A549 (cell line): ENCODE data around the gene HNRNPLL. TPM values are rescaled to one million over a fixed set of nuclear protein-coding genes. Genes with fewer than 3 reads are reported as not detected.
A peak's percentile ranks its signal among the peaks of the same experiment; 100 is the strongest.

ENCODE experiments used
- ATAC-seq, 2 experiments: fragments of 200-7000 bp in 1 of 2; fragments of >200 bp in 1 of 2; cut with Nextera tagmentation in 1 of 2; cut with Tn5 transposase in 1 of 2; 3 replicates each; pipeline versions ENCODE4 v1.8.0 to v1.9.1; 2018 to 2020; ENCODE audit warnings: mild to moderate bottlenecking in 1 of 2, moderate library complexity in 1 of 2
- CTCF ChIA-PET: fragments of 300-600 bp; sonication (Branson Sonifier 250); formaldehyde crosslinking; extraction: SDS; loops from one replicate; lab custom pipeline; 2021; ENCODE audit warnings: antibody characterized with exemption, inconsistent platforms; lab: Yijun Ruan, JAX
- POLR2A ChIA-PET: fragments of 350-600 bp; formaldehyde crosslinking; extraction: SDS; loops from one replicate; lab custom pipeline; 2021; ENCODE audit warnings: antibody characterized with exemption, inconsistent platforms; lab: Yijun Ruan, JAX
- DNase-seq, 2 experiments: peaks; one replicate each; pipeline versions ENCODE4 v3.0.0 to v3.0.0-alpha.2; 2011 to 2016; ENCODE audit warnings: low read depth in 1 of 2, low spot score in 1 of 2
- FAIRE-seq: peaks from 2 replicates; lab custom pipeline; 2011; peaks lifted over from hg19 to GRCh38; lab: Jason Lieb, UNC
- H3K27ac ChIP-seq, 2 experiments: fragments of >200 bp; sonication (Bioruptor Twin); formaldehyde crosslinking; 3 replicates each; pipeline ENCODE4 v1.5.1; 2016 to 2017
- H3K4me1 ChIP-seq: fragments of >200 bp; sonication (Bioruptor Twin); formaldehyde crosslinking; 3 replicates; pipeline ENCODE4 v1.6.1; 2016
- H3K4me2 ChIP-seq: fragments of >200 bp; sonication (Bioruptor Twin); formaldehyde crosslinking; 3 replicates; pipeline ENCODE4 v1.6.1; 2016
- H3K4me3 ChIP-seq: fragments of >200 bp; sonication (Bioruptor Twin); formaldehyde crosslinking; 3 replicates; pipeline ENCODE4 v1.5.1; 2016
- H3K9me3 ChIP-seq: fragments of >200 bp; sonication (Bioruptor Twin); formaldehyde crosslinking; 3 replicates; pipeline ENCODE4 v1.6.1; 2016
- CBX2 ChIP-seq: fragments of 200-600 bp; sonication (generic); IDR thresholded peaks from 2 replicates; pipeline ENCODE4 v1.6.1; 2016; ENCODE audit warnings: low read depth, mild to moderate bottlenecking, borderline replicate concordance
- CEBPB ChIP-seq, 2 experiments: fragments of >200 bp in 1 of 2; sonication (Bioruptor Twin) in 1 of 2; formaldehyde crosslinking in 1 of 2; IDR thresholded peaks; 2 replicates each; pipeline ENCODE4 v1.6.1; 2012 to 2016
- CTCF ChIP-seq: fragments of >200 bp; sonication (Bioruptor Twin); formaldehyde crosslinking; IDR thresholded peaks from 3 replicates; pipeline ENCODE4 v1.5.1; 2016
- ELK1 ChIP-seq: fragments of 150-350 bp; IDR thresholded peaks from 2 replicates; pipeline ENCODE4 v1.6.1; 2014; ENCODE audit warnings: low read depth, mild to moderate bottlenecking, low read length
- FOSB ChIP-seq: fragments of 250-450 bp; sonication (Bioruptor Pico); IDR thresholded peaks from 2 replicates; pipeline ENCODE4 v1.5.0; 2020; ENCODE audit warnings: mild to moderate bottlenecking, moderate library complexity
- FOSL2 ChIP-seq, 2 experiments: fragments of 450-650 bp in 1 of 2; fragments of >200 bp in 1 of 2; sonication (Bioruptor Twin) in 1 of 2; formaldehyde crosslinking; IDR thresholded peaks; 2 replicates each; pipeline versions ENCODE4 v1.5.0 to v1.6.1; 2016 to 2020; ENCODE audit warnings: mild to moderate bottlenecking in 1 of 2, moderate library complexity in 1 of 2
- GATA3 ChIP-seq: IDR thresholded peaks from 2 replicates; pipeline ENCODE4 v1.6.1; 2012; ENCODE audit warnings: borderline replicate concordance
- HDAC2 ChIP-seq: fragments of 200-600 bp; sonication (generic); IDR thresholded peaks from 2 replicates; pipeline ENCODE4 v1.6.1; 2016
- HOXB13 ChIP-seq: fragments of 250-450 bp; sonication (Bioruptor Pico); IDR thresholded peaks from 2 replicates; pipeline ENCODE4 v1.5.0; 2020; ENCODE audit warnings: low read depth, mild to moderate bottlenecking, moderate library complexity
- HOXB5 ChIP-seq: fragments of 250-450 bp; sonication (Bioruptor Pico); IDR thresholded peaks from 2 replicates; pipeline ENCODE4 v1.5.0; 2020; ENCODE audit warnings: mild to moderate bottlenecking, moderate library complexity
- JUN ChIP-seq, 2 experiments: fragments of >200 bp; sonication (Bioruptor Twin); formaldehyde crosslinking; IDR thresholded peaks; 2 replicates in 1 of 2; 3 replicates in 1 of 2; pipeline ENCODE4 v1.6.1; 2016 to 2017
- JUNB ChIP-seq: fragments of >200 bp; sonication (Bioruptor Twin); formaldehyde crosslinking; IDR thresholded peaks from 2 replicates; pipeline ENCODE4 v1.6.1; 2016
- KDM1A ChIP-seq: fragments of 200-600 bp; sonication (generic); IDR thresholded peaks from 2 replicates; pipeline ENCODE4 v1.6.1; 2016; ENCODE audit warnings: low read depth, mild to moderate bottlenecking
- KDM5A ChIP-seq: fragments of 200-600 bp; sonication (generic); IDR thresholded peaks from 2 replicates; pipeline ENCODE4 v1.6.1; 2016; ENCODE audit warnings: antibody characterized with exemption, mild to moderate bottlenecking
- MAZ ChIP-seq: fragments of 150-350 bp; IDR thresholded peaks from 2 replicates; pipeline ENCODE4 v1.6.1; 2014; ENCODE audit warnings: antibody characterized with exemption, low read depth, low read length, borderline replicate concordance
- NFE2L2 ChIP-seq: fragments of 150-350 bp; conservative IDR thresholded peaks from 2 replicates; pipeline ENCODE4 v1.6.1; 2014; ENCODE audit warnings: low read length
- NPAS2 ChIP-seq: fragments of 250-450 bp; sonication (Bioruptor Pico); IDR thresholded peaks from 2 replicates; pipeline ENCODE4 v1.8.0; 2022; ENCODE audit warnings: mild to moderate bottlenecking, moderate library complexity, borderline replicate concordance
- NR3C1 ChIP-seq: fragments of >200 bp; sonication (Bioruptor Twin); formaldehyde crosslinking; IDR thresholded peaks from 3 replicates; pipeline ENCODE4 v1.6.1; 2017
- RCOR1 ChIP-seq: fragments of 150-350 bp; IDR thresholded peaks from 2 replicates; pipeline ENCODE4 v1.6.1; 2014; ENCODE audit warnings: antibody characterized with exemption, low read length, low read depth
- SMC3 ChIP-seq: fragments of >200 bp; sonication (Bioruptor Twin); formaldehyde crosslinking; IDR thresholded peaks from 3 replicates; pipeline ENCODE4 v1.6.1; 2018; ENCODE audit warnings: inconsistent platforms
- SREBF2 ChIP-seq: fragments of 450-650 bp; IDR thresholded peaks from 2 replicates; pipeline ENCODE4 v1.6.1; 2014; ENCODE audit warnings: mild to moderate bottlenecking, moderate library complexity
- ZFP36 ChIP-seq: fragments of 450-650 bp; IDR thresholded peaks from 2 replicates; pipeline ENCODE4 v1.6.1; 2014; ENCODE audit warnings: borderline replicate concordance; ENCODE audit not compliant: partially characterized antibody
- ZNF302 ChIP-seq: fragments of 250-450 bp; sonication (Bioruptor Pico); IDR thresholded peaks from 2 replicates; pipeline ENCODE4 v1.9.0; 2021; ENCODE audit warnings: inconsistent platforms, mild to moderate bottlenecking, moderate library complexity
- WGBS: methylation state at CpG from one replicate; pipeline ENCODE4 v1.1.6; 2017; ENCODE audit errors: missing lambda C conversion rate; 5-methylcytosine and 5-hydroxymethylcytosine counted together
- polyA plus RNA-seq, 4 experiments: library from polyadenylated mRNA; depleted of rRNA in 3 of 4; stranded (reverse); fragments of >200 nt; fragmentation: RNase III in 1 of 4; extraction: RNeasy Plus Mini Kit Qiagen cat#74134 plus additional on column Dnase treatment in 1 of 4; gene quantifications; 2 replicates in 3 of 4; 3 replicates in 1 of 4; pipeline ENCODE4 v1.2.3, GENCODE V29; 2011 to 2017
- TF ChIP-seq, protein P1 (sequence below): fragments of 450-650 bp; IDR thresholded peaks from 2 replicates; pipeline ENCODE4 v1.6.1; 2014; ENCODE audit warnings: antibody characterized with exemption
- TF ChIP-seq, protein P2 (sequence below): fragments of 200-600 bp; sonication (generic); IDR thresholded peaks from 2 replicates; pipeline ENCODE4 v1.6.1; 2016; ENCODE audit warnings: antibody characterized with exemption, mild to moderate bottlenecking, moderate library complexity

HNRNPLL gene
- polyA plus RNA-seq, 2 of the 4 experiments (the other 2 are of a cell fraction) = 39.0 to 73.8 TPM

DNA sequence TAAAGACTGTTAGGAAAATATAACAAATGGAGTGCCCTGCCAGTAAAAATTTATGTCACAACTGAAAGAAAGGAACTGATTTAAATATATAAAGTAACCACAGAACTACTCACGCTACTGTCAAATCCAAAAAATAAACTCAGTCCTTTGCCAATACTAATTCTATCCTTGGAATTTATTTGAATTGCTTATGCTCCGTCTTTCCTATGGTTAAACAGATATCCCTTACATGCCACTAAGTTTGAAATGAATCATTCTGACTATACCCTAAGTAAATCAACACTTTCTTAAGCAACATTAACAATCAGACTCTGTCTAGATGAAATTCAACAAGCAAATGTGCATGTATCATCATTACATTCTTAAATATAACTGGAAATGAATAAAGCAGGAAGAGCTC, 9.8 kb downstream of the HNRNPLL start:
- POLR2A ChIA-PET = no interaction called here

DNA sequence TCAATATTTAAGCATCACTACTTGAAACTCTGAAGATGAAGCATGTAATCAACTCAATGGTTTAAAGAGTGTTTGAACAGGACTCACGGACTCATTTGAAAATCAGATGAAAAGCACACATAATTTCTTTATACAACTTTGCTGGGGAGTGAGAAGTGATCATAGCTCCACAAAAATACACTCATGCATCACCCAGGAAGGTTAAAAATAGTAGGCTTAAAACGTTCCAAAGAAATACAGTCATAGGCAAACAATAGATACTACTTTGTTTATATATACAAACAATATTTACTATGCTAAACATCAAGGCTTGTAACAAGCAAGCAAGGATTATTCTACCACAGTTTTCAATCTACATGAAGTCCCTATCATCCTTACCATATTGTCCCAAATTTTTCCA, 11.6 kb downstream of the HNRNPLL start:
- H3K27ac ChIP-seq = no peak overlapping the region
- CTCF ChIA-PET = interaction anchor here (0.8 to 21.2 kb wide), 6 partner anchors 9 to 140 kb away, joined by 3 to 423 read pairs (median 6); partner anchors contain the start of gene HNRNPLL
- WGBS = 36% methylated on average over 2 of the region's 2 CpGs
- peaks cover 59% of the 10 kb centered on the region for H3K4me1 ChIP-seq
- no peaks in the 10 kb centered on the region for H3K9me3 ChIP-seq
- 0 out of 3 replicates have a peak overlapping the region, but pooled peaks have one; percentile 15 for H3K4me2 ChIP-seq
- POLR2A ChIA-PET = interaction anchor here (1.1 kb wide), 1 partner anchor 160 kb away, joined by 5 read pairs; the partner anchor contains the start of gene SRSF7
- no peak for FAIRE-seq
- no peak for DNase-seq
- H3K4me3 ChIP-seq = no peak overlapping the region
- peak in 1 of 2 experiments; percentile 30; a peak in 2 of 6 replicates for ATAC-seq
- TF ChIP-seq ELK1 (no peak), FOSB (CRISPR knock-in tag) (no peak), MAZ (no peak), CBX2 (no peak), HOXB5 (no peak), ZNF302 (CRISPR knock-in tag) (no peak), KDM5A (no peak), HOXB13 (CRISPR knock-in tag) (no peak), SREBF2 (no peak), GATA3 (no peak), HDAC2 (no peak), NR3C1 (no peak), NPAS2 (no peak), NFE2L2 (no peak)
- TF ChIP-seq, protein P1, sequence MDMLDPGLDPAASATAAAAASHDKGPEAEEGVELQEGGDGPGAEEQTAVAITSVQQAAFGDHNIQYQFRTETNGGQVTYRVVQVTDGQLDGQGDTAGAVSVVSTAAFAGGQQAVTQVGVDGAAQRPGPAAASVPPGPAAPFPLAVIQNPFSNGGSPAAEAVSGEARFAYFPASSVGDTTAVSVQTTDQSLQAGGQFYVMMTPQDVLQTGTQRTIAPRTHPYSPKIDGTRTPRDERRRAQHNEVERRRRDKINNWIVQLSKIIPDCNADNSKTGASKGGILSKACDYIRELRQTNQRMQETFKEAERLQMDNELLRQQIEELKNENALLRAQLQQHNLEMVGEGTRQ = no peak

More for the DNA sequence above, 9.8 kb downstream of the HNRNPLL start:
- CTCF ChIA-PET = interaction anchor here (1.1 to 3.6 kb wide), 2 partner anchors 10 to 11 kb away, joined by 4 to 17 read pairs; no protein-coding TSS in a partner anchor
- ATAC-seq (peak; percentile 19 to 62; a peak in 3 of 6 replicates), FAIRE-seq (peak; percentile 63), DNase-seq (no peak)
- 15% methylated on average over 2 of the region's 2 CpGs for WGBS
- Histone ChIP-seq H3K4me1 (peaks cover 73% of the 10 kb centered on the region), H3K4me3 (no peak overlapping the region), H3K27ac (no peak overlapping the region), H3K9me3 (no peaks in the 10 kb centered on the region), H3K4me2 (peak overlapping the region; percentile 48)
- TF ChIP-seq ZFP36 (peak; percentile 4), JUNB (0 out of 2 replicates have a peak, but pooled peaks have one; percentile 45), CEBPB (IDR thresholded peaks at IDR 0.05) (peak in 1 of 2 experiments; percentile 62; a peak in 1 of 4 replicates), CTCF (no peak), SMC3 (no peak), ELK1 (no peak), RCOR1 (no peak), FOSB (CRISPR knock-in tag) (no peak), JUN (IDR thresholded peaks at IDR 0.05) (no peak), FOSL2 (IDR thresholded peaks at IDR 0.05) (no peak), FOSL2 (CRISPR knock-in tag; IDR thresholded peaks at IDR 0.05) (peak; percentile 72), KDM1A (no peak), NPAS2 (no peak)
- TF ChIP-seq, protein P2, sequence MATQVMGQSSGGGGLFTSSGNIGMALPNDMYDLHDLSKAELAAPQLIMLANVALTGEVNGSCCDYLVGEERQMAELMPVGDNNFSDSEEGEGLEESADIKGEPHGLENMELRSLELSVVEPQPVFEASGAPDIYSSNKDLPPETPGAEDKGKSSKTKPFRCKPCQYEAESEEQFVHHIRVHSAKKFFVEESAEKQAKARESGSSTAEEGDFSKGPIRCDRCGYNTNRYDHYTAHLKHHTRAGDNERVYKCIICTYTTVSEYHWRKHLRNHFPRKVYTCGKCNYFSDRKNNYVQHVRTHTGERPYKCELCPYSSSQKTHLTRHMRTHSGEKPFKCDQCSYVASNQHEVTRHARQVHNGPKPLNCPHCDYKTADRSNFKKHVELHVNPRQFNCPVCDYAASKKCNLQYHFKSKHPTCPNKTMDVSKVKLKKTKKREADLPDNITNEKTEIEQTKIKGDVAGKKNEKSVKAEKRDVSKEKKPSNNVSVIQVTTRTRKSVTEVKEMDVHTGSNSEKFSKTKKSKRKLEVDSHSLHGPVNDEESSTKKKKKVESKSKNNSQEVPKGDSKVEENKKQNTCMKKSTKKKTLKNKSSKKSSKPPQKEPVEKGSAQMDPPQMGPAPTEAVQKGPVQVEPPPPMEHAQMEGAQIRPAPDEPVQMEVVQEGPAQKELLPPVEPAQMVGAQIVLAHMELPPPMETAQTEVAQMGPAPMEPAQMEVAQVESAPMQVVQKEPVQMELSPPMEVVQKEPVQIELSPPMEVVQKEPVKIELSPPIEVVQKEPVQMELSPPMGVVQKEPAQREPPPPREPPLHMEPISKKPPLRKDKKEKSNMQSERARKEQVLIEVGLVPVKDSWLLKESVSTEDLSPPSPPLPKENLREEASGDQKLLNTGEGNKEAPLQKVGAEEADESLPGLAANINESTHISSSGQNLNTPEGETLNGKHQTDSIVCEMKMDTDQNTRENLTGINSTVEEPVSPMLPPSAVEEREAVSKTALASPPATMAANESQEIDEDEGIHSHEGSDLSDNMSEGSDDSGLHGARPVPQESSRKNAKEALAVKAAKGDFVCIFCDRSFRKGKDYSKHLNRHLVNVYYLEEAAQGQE = no peak
